Measurements from ENCODE around the gene PDLIM3.

Gene PDLIM3

DNA sequence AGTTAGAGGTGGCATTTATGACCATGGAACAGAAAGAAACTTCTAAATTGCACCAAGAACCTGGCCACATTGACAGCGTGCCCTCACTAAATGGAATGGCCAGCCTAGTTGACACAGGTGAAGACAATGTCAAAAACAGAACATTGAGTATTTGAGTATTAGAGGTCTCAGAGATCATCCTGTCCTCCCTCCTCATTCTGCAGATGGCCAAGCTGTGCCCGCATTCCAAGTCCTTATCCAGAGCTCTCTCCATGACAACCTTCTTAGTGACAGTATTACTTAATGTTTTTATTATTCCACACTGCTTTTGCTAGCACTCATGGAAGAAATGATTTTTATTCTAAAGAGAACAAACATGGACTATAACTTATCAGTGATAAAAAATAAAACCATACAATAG, 53.9 kb downstream of the PDLIM3 start:
- TF ChIP-seq CTCF (IDR thresholded peaks at IDR 0.05; ENCODE audit: low read depth, low read length) = no peak
- no peak for DNase-seq (ENCODE audit: extremely low read depth, low read depth)

GRCh38 chr4:185480016-185480732, 55.1 kb downstream of the PDLIM3 start:
- DNase-seq (ENCODE audit: extremely low read depth, low read depth) = no peak
- TF ChIP-seq CTCF (IDR thresholded peaks at IDR 0.05; ENCODE audit: low read depth, low read length) = no peak

- no peak for TF ChIP-seq CTCF (IDR thresholded peaks at IDR 0.05; ENCODE audit: low read depth, low read length)
These were observed 55.8 kb downstream of the PDLIM3 start for GRCh38 chr4:185479507-185479971.

GRCh38 chr4:185473247-185473646, 62.1 kb downstream of the PDLIM3 start:
- no peak for DNase-seq (ENCODE audit: extremely low read depth, low read depth)
- no peak for TF ChIP-seq CTCF (IDR thresholded peaks at IDR 0.05; ENCODE audit: low read depth, low read length)

More at GRCh38 chr4:185479507-185479971, 55.8 kb downstream of the PDLIM3 start:
- DNase-seq (ENCODE audit: extremely low read depth, low read depth) = no peak

DNA sequence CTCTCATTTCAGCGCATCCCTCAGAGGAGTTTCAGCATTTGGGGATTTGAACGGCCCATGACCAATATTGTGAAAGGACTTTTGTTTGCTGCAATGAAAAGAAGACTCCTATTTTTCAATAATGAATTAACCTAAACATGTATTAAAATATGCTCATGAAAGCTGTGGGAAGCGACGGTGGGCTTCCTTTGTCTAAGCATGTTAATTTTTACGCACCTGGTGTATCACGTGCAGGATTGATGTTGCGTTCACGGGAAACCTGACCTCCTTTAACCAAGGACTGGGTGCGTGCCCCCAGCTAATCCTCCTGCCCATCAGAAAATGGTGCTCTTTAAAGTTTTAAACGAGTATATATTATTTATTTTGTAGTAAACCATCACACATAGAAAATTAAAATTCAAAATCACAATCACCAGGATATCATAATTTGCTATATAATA, 63.2 kb downstream of the PDLIM3 start:
- DNase-seq (ENCODE audit: extremely low read depth, low read depth) = no peak
- no peak for TF ChIP-seq CTCF (IDR thresholded peaks at IDR 0.05; ENCODE audit: low read depth, low read length)

- peak; percentile 89 for DNase-seq (ENCODE audit: extremely low read depth, low read depth)
These were observed 63.8 kb downstream of the PDLIM3 start, which contains the start of gene CCDC110 for GRCh38 chr4:185471235-185472102. CCDC110 (minus strand) TSS chr4:185471733; CDS start chr4:185471683, 50 bp downstream.

More at GRCh38 chr4:185471235-185472102, 63.8 kb downstream of the PDLIM3 start, which contains the start of gene CCDC110:
- TF ChIP-seq CTCF (IDR thresholded peaks at IDR 0.05; ENCODE audit: low read depth, low read length) = peak; percentile 35
